Cardiac ventricle fibroblast (primary cell): ENCODE measurements around the gene TSPAN19. TPM values are rescaled to one million over a fixed set of nuclear protein-coding genes. Genes with fewer than 3 reads are reported as not detected.

ENCODE experiments used
- total RNA-seq: library from RNA; depleted of rRNA; stranded (reverse); fragments of >200 nt; gene quantifications from 2 replicates; pipeline ENCODE4 v1.2.3, GENCODE V29; 2015

TSPAN19 gene
- not detected in 2 replicates for total RNA-seq

GRCh38 chr12:85036234-85036707, at the start of gene TSPAN19, which contains the start of gene LRRIQ1:
Gene TSPAN19 (minus strand): TSS chr12:85036277. CDS start chr12:85029946, 6,331 bp downstream.
Gene LRRIQ1 (plus strand): TSS chr12:85036351. CDS start chr12:85038177, 1,826 bp downstream.

Other genes starting within 250 kb of the TSPAN19 start
- 2.9 and 3.2 TPM in 2 replicates for gene SLC6A15, start 123.5 kb downstream of the TSPAN19 start, total RNA-seq
- gene LRRIQ1, start 74 bp upstream of the TSPAN19 start, total RNA-seq, result not detected in 2 replicates
- gene ALX1, start 243.9 kb upstream of the TSPAN19 start, total RNA-seq, result 0.54 and 0.69 TPM in 2 replicates